PC-3 (cell line): Measurements from ENCODE around the gene UBA5.

Experiments
- CTCF ChIP-seq: fragments of 300-600 bp; sonication (generic); conservative IDR thresholded peaks from 2 replicates; pipeline ENCODE4 v1.5.1; 2017; ENCODE audit warnings: antibody characterized with exemption, low read depth, mild to moderate bottlenecking, low read length
- EZH2 ChIP-seq: fragments of 300-600 bp; sonication (generic); IDR thresholded peaks from one replicate; pipeline ENCODE4 v1.6.1; 2017; ENCODE audit warnings: antibody characterized with exemption, mild to moderate bottlenecking, low read length; ENCODE audit not compliant: unreplicated experiment
- EZH2phosphoT487 ChIP-seq: fragments of 300-600 bp; sonication (generic); IDR thresholded peaks from 2 replicates; pipeline ENCODE4 v1.6.1; 2018; ENCODE audit warnings: mild to moderate bottlenecking, antibody characterized with exemption, low read length, borderline replicate concordance

- TF ChIP-seq CTCF (no peak), EZH2phosphoT487 (no peak), EZH2 (no peak)
Observed at GRCh38 chr3:132713977-132714727, 54.0 kb downstream of the UBA5 start.
